ENCODE results near the gene LYSMD2.
A peak's percentile ranks its signal among the peaks of the same experiment; 100 is the strongest.

The LYSMD2 gene

DNA sequence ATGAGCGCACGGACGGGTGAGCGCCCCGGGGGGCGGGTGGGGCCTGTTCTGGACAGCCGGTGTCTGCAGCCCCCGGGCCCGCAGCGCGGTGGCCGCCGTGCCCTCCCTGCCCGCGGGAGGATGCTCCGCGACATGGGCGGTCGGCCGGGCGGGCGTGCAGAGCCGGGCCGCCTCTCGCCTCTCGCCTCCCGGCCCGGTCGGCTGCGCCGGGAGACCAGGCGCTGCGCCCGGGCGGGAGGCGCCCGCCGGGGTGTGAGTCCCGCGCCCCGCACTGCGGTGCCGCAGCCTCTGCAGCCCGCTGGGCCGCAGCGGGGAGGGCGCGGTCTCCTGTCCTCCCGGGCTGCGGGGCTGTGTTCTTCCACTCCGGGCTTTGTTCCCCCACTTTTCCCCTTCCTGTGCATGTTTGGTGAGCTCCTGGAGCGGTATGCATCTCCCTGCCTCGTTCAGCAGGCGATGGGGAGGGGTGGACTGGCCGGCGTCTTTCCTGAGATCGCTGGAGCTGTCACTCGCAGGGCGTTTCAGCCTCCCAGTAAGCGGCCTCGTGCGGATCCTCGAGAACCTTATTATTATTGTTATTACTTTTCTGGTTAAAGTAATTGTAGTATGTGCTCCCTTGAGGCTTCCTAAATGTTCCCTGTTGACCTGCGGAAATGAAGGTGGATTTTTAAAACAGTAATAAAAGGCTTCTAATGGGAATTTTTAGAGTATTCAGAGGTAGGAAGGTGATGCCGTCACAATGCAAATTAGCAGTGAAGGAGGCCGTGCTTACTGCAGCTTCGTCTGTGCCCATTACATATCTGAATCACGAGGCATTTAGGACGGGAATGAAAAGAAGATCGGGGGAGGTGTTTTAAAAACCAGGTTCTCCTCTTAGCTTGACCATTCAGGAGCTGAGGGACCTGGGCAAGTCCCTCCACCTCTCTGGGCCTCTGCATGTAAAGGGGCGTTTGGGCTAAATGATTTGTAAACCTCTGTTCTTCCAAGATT, 14.5 kb upstream of the LYSMD2 start:
- no peak for DNase-seq (ENCODE audit: low spot score)

- peak; percentile 78 for DNase-seq (ENCODE audit: low spot score)
Observed at GRCh38 chr15:51750792-51751696, 13.6 kb upstream of the LYSMD2 start, which contains the start of gene TMOD2. Gene TMOD2 (plus strand): TSS chr15:51751597. CDS start chr15:51766442, 14,845 bp downstream.

- no peak for DNase-seq (ENCODE audit: low spot score)
Observed at GRCh38 chr15:51750186-51750585, 12.7 kb upstream of the LYSMD2 start.

GRCh38 chr15:51749307-51749706, 11.9 kb upstream of the LYSMD2 start:
- no peak for DNase-seq (ENCODE audit: low spot score)

DNA sequence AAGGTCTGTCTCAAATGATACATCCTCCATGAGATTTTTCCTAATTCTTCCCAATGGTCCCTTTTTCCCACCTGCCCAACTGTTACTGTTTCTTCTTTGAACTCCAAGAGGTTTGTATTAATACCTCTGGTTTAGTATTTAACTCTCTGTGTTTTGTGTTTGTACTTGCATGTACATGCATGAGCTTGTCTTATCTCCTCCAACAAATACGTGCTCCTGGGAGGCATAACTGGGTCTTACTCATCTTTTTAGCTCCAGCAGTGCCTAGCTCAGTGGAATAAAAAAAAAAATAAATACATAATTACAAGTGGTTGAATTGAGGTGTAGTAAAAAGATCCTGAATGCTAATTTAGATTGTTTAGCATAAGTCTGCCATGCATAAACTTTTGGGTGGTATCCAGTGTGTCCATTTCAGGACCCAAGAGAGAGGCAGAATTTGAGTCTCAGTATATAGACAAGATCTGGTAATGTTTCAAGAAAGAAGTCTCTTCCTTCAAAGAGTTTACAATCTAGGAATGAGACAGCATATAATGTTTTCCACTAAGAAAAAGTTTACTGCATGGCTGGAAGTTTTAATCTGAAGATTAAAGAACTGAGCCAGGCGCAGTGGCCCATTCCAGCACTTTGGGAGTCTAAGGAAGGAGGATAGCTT, 1.7 kb upstream of the LYSMD2 start:
- DNase-seq (ENCODE audit: low spot score): no peak

GRCh38 chr15:51738553-51738952, 1.1 kb upstream of the LYSMD2 start:
- DNase-seq (ENCODE audit: low spot score): no peak

GRCh38 chr15:51736751-51737521, 519 bp downstream of the LYSMD2 start:
- DNase-seq (ENCODE audit: low spot score): peak; percentile 45

DNA sequence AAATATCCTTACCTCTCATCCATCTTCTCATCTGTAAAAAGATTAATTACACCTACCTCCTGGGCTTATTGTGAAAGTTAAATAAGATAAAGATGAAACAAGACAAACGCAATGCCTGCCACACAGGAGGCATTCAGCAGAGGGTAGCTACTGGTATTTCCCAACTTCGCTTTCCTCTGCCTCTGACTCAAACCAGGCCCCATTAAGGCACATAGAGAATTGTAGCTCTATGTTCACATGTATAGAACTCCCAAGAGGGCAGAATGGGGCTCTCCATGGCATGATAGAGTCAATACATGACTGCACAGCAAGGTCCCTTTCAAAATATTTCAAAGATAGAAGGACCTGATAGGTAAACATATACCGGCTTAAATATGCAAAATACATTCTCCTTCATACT, 1.4 kb downstream of the LYSMD2 start:
- no peak for DNase-seq (ENCODE audit: low spot score)

DNA sequence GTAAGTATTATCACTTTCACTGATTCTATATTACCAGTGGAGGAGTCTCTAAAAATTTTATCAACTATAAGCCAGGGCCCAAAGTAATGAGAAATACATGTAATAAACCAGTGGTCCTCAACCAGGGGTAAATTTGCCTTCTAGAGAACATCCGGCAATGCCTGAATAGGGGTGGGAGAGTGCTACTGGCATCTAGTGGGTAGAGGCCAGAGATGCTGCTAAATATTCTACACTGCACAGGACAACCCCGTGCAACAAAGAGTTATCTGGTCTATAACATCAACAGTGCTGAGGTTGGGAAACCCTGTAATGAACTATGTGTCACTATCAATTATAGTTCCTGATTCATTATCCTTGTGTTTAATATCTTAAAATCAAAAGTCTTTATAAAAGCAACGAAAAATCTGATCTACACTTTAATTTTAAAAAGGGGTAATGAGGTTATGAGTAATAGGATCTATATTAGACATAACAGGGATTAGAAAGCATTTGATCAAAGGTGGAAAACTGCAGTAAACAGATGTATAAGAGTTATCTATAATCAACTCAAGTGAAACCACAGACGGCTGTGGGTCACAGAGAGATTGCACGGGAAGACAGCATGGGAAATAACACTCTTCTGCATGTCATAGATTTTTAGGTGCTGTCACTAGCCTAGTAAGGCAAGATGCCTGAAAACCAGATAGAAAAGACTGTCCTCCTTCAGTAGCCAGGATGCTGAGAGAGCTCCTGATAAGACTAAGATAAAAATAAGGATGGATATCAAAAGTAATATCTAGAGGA, 2.0 kb downstream of the LYSMD2 start:
- DNase-seq (ENCODE audit: low spot score): no peak

- no peak for DNase-seq (ENCODE audit: low spot score)
Observed at GRCh38 chr15:51732646-51733045, 4.8 kb downstream of the LYSMD2 start.

DNA sequence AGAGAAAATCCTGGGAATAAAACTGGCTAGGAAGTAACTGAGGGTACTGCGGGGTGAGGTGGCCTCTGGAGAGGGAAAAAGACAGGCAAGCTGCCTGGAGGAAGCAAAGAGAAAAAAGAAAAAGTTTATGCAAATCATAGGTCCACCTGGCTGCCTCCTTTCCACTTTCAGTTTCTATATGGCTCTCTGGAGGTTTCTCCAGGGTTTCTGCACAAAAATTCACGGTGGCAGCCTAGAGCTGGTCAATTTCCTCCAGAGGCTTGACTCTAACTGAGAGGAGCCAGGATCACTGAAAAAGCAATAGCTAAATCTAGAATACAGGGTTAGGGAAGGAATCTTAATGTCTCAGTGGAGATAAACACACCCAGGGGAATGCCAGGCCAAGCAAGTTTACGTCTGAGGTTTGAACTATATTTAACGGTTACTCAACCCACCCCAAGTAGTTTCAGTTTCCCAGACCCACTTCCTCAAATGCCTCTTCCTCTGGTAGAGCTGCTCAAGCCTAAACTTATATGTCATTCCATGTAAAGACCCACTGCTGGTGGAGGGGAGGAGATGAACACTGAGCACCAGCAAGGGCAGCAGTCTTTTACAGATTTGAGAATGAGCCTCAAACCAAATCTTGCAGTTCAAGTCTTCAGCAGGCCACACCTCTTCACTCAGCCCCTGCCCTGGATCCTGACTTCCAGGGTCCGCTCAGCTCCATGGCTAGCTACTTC, 5.7 kb downstream of the LYSMD2 start:
- peak; percentile 66 for DNase-seq (ENCODE audit: low spot score)

DNA sequence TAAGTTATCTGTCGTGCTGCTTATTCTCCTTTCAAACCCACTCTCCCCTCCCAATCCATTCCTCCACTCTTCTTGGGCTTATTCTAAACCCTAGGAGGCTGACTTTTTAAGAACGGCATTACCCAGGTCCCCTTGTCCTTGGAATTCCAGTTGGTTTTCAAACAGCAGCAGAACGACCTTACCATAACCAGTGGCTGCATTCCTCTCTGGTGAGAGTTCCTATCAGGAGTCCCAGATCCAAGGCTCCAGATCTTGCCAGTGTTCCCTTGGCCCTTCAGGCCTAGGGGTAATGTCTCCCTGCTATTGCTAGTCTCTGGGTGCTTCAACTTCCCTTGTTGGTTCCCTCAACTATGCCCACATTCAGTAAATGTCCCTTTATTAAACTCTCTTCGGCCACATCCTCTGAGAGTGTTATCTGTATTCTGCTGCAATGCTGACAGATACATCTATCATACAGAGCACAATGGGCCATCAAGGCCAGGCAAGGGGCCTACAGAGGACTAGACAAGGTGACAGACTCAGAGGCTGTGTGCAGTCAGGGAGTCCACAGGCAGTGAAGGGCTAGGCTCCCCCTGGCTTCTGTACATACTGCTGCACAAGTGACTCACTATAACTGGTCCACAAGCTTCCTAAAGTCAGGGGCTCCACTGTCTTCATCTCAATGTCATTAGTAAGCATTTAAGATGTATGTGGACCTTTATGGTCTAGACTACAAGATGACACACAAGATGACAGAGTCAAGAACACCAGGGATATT, 10.1 kb downstream of the LYSMD2 start:
- no peak for DNase-seq (ENCODE audit: low spot score)

DNA sequence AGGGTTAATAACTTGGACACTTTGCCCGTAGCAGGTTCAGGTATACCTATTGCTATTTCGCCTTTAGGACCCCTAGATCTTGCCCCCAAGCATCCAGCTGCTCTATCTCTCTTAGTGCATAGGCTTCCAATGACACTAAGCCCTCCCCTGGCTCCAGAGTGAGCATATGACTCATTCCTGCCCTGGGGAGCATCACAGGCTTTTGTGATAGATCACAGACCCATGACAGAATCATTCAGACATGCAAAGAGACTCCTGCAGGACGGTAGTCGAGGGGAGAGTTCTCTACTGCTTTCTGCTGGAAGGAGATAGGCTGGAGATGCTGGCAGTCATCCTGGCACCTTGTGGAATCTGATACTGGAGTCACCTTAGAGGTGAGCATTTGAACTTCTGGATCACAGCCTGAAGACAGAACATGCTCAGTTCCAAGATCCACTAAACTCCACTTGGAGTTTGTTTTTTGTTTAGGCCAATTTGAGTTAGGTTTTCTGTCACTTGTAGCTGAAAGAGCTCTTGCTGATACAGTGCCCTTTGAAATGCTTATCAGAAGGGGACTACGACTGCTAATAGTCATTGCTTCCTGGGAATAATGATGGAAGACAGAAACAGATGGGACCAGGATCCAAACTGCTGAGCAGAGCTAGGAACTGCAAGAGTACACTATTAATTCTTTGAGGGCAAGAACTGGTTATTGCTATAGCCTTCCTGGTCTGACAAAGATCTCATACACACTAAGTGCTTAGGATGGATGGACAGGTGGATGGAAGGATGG, 11.0 kb downstream of the LYSMD2 start:
- no peak for DNase-seq (ENCODE audit: low spot score)

DNA sequence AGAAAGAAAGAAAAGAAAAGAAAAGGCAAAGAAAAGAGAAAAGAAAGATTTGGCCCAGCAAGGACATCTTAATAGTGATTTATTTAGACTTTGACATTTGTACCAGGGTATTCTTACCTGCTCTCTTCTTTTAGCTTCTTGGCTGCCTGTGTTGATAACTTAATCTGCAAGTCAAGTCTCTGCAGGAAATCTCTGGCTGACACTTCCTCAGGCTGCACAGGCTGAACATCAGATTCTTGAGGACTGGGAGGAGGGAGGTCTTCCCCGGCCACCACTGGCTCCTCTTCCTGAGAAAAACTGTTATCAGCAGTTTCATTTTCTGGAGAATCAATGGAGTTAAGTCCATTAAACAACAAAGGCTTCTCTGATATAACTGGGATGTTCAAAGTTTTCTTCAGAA, 12.8 kb downstream of the LYSMD2 start:
- DNase-seq (ENCODE audit: low spot score): no peak

- no peak for DNase-seq (ENCODE audit: low spot score)
Observed at GRCh38 chr15:51724199-51724598, 13.3 kb downstream of the LYSMD2 start.

DNA sequence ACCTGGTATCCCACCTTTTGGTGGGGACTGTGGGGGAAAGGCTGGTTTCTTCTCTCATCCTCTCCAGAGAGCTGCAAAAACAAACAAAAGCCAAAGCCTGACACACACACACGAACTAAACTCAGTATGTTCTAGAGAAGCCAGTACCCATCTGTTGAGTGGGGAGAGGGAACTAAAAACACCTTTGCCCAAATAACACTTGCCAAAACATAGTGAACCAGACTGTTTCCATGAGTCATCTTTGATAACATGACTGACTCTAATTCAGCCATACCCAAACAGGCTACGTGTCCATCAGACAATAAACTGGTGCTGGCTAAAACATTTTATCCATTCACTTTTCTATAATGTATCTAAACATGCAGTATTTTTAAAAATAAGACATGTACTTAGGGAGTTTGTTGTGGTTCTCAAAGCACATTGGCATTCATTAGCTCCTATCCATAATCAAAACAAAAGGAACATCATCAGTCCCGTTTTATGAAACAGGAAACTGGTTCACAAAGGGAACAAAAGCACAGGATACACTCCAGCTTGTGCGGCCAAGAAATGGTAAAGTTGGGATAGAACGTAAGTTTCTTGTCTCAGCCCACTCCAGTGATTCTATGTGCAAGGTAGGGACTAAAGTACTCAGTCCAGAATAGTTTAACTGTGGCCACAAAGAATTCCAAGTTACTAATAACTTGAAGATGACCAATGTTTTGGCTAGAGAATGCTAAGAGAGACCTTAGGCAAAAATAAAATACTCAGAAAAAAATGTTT, 16.1 kb downstream of the LYSMD2 start:
- DNase-seq (ENCODE audit: low spot score): no peak

- DNase-seq (ENCODE audit: low spot score): no peak
Observed at GRCh38 chr15:51720201-51720995, 17.1 kb downstream of the LYSMD2 start.
